ENCODE results near the gene CCDC159.

The CCDC159 gene

GRCh38 chr19:11399667-11400066 is 53.3 kb downstream of the CCDC159 start:
- no peak for DNase-seq

DNA sequence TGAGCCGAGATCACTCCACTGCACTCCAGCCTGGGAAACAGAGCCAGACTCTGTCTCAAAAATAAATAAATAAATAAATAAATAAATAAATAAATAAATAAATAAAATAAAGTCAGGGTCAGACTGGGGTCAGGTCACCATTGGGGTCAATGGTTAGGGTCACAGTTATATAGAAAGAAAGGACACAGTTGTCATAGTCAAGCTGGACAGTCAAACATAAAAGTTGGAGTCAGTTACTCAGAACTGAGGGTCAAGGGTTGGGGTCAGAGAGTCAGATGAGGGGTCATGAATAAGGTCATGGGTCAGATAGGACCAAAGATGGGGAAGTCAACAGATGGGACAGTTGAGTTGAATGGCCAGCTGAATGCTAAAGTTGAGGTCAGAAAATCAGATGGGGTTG is 54.5 kb downstream of the CCDC159 start:
- DNase-seq, result no peak

GRCh38 chr19:11401808-11402543 is 55.7 kb downstream of the CCDC159 start:
- DNase-seq, result no peak

All from DMS79 (cell line).